ENCODE results near the gene TBL3.

Gene TBL3

GRCh38 chr16:1982991-1983543, 11.2 kb downstream of the TBL3 start:
- DNase-seq (ENCODE audit: low read depth) = no peak

GRCh38 chr16:1983544-1984346, 11.9 kb downstream of the TBL3 start, which contains the start of gene GFER:
GFER (plus strand) TSS chr16:1984193; CDS start chr16:1984219, 26 bp downstream.
- DNase-seq (ENCODE audit: low read depth) = peak; percentile 60

- no peak for DNase-seq (ENCODE audit: low read depth)
Observed at GRCh38 chr16:1984347-1985225, 12.7 kb downstream of the TBL3 start.

GRCh38 chr16:1985466-1986150, 13.8 kb downstream of the TBL3 start:
- DNase-seq (ENCODE audit: low read depth) = no peak

GRCh38 chr16:1987198-1987597, 15.3 kb downstream of the TBL3 start:
- no peak for DNase-seq (ENCODE audit: low read depth)

GRCh38 chr16:1989209-1990100, 17.6 kb downstream of the TBL3 start, which contains the start of gene SYNGR3:
SYNGR3 (plus strand) TSS chr16:1989970; CDS start chr16:1990103, 133 bp downstream.
- DNase-seq (ENCODE audit: low read depth) = no peak

GRCh38 chr16:1990101-1990350, 18.2 kb downstream of the TBL3 start:
- DNase-seq (ENCODE audit: low read depth) = no peak

GRCh38 chr16:1990351-1991134, 18.7 kb downstream of the TBL3 start:
- no peak for DNase-seq (ENCODE audit: low read depth)

- no peak for DNase-seq (ENCODE audit: low read depth)
Observed at GRCh38 chr16:1991135-1991551, 19.3 kb downstream of the TBL3 start.

- no peak for DNase-seq (ENCODE audit: low read depth)
Observed at GRCh38 chr16:1991588-1991947, 19.7 kb downstream of the TBL3 start.

GRCh38 chr16:1991948-1992703, 20.3 kb downstream of the TBL3 start:
- DNase-seq (ENCODE audit: low read depth) = peak; percentile 97

- no peak for DNase-seq (ENCODE audit: low read depth)
Observed at GRCh38 chr16:1992704-1993317, 21.0 kb downstream of the TBL3 start.

- no peak for DNase-seq (ENCODE audit: low read depth)
Observed at GRCh38 chr16:1993731-1994131, 21.9 kb downstream of the TBL3 start.

- DNase-seq (ENCODE audit: low read depth) = no peak
Observed at GRCh38 chr16:1997494-1998359, 25.9 kb downstream of the TBL3 start.

- no peak for DNase-seq (ENCODE audit: low read depth)
Observed at GRCh38 chr16:1998360-1998835, 26.5 kb downstream of the TBL3 start.

GRCh38 chr16:1998852-1999801, 27.3 kb downstream of the TBL3 start:
- no peak for DNase-seq (ENCODE audit: low read depth)

Data from stimulated activated CD8-positive, alpha-beta memory T cell treated with anti-CD3 and anti-CD28 coated beads, Interleukin-12 subunit alpha, Interleukin-12 subunit beta, amount 100 ng/mL, for 4 hours (primary cell).